ENCODE measurements around the gene HLA-DPB1.

Gene HLA-DPB1

DNA sequence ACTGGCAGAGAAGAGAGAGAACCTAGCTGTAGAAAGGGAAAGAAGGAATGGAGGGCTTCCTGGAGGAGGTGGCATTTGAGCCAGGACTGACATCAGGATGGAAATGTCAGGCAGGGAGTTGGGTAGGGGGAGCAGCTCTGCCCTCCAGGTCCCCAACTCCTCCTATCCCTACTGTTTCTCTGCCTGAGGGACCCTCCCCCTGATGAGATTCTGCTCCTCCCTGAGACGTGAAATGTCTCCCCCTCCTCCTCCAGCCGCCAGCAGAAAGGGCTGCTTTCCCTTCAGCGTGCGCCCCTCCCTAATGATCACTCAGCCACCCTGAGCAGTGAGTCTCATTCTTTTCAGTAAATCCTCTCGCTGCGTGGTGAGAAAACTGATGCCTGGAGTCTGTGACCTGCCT is 40.6 kb downstream of the HLA-DPB1 start:
- no peak overlapping the region for H3K27ac ChIP-seq

DNA sequence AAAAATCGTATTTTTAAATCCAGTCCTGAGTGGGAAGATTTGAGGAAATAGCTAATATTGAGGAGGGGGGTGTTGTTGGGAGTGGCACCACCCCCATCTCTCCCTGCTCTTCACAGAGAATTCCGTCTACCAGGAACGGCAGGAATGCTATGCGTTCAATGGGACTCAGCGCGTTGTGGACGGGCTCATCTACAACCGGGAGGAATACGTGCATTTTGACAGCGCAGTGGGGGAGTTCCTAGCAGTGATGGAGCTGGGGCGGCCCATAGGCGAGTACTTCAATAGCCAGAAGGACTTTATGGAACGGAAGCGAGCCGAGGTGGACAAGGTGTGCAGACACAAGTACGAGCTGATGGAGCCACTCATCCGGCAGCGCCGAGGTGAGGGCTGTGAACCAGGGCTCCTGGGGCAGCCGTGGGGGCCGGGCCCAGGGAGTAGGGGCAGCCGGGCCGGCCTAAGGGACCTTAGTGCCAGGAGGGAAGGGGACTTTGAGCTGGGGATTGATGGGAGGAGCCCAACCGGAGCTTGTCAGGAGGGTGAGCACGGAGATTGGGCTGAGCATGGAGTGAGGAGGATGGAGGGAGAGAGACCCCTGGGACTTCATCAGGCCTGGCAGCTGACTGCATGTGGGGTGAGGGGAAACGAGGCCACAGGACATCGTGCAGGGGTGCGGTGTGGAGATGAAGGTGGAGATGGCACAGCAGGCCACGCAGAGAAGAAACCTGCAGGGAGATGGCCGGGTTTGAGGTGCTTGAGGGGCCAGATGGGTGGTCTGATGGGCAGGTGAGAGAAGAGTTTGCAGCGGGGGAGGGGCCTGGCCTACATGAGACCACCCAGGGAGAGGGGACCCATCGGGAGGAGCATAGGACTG is 41.3 kb downstream of the HLA-DPB1 start:
- no peak overlapping the region for H3K27ac ChIP-seq

More for the DNA sequence above, 40.6 kb downstream of the HLA-DPB1 start:
- TF ChIP-seq, protein P1, sequence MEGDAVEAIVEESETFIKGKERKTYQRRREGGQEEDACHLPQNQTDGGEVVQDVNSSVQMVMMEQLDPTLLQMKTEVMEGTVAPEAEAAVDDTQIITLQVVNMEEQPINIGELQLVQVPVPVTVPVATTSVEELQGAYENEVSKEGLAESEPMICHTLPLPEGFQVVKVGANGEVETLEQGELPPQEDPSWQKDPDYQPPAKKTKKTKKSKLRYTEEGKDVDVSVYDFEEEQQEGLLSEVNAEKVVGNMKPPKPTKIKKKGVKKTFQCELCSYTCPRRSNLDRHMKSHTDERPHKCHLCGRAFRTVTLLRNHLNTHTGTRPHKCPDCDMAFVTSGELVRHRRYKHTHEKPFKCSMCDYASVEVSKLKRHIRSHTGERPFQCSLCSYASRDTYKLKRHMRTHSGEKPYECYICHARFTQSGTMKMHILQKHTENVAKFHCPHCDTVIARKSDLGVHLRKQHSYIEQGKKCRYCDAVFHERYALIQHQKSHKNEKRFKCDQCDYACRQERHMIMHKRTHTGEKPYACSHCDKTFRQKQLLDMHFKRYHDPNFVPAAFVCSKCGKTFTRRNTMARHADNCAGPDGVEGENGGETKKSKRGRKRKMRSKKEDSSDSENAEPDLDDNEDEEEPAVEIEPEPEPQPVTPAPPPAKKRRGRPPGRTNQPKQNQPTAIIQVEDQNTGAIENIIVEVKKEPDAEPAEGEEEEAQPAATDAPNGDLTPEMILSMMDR (IDR thresholded peaks at IDR 0.05): no peak
- TF ChIP-seq ZFX (IDR thresholded peaks at IDR 0.05; ENCODE audit: borderline replicate concordance): no peak

DNA sequence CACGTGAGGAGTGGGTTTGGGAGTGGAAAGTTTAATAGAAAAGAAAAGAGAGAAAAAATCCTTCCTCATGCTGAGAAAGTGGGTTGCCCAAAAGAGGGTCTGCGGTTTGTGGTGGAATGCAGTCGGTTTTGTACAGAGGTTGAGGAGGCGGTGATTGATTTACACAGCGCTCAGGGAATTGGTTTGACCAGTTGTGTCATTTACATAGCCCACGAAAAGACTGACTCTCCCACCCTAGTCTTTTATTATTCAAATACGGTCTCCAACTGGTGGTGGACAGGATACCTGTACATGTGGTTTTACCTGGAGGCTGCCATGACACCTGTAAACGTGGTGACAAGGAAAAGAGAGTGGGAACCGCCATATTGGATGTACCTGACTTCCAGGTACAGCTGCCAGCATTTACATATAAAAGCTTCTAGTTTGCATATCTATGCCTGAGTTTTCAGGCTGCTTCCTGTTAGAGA is 42.1 kb downstream of the HLA-DPB1 start:
- TF ChIP-seq ZFX (IDR thresholded peaks at IDR 0.05; ENCODE audit: borderline replicate concordance): no peak
- TF ChIP-seq, protein P1 (IDR thresholded peaks at IDR 0.05): no peak
- no peak overlapping the region for H3K27ac ChIP-seq

More for the DNA sequence above, 41.3 kb downstream of the HLA-DPB1 start:
- TF ChIP-seq, protein P1 (IDR thresholded peaks at IDR 0.05): no peak
- TF ChIP-seq ZFX (IDR thresholded peaks at IDR 0.05; ENCODE audit: borderline replicate concordance): no peak

DNA sequence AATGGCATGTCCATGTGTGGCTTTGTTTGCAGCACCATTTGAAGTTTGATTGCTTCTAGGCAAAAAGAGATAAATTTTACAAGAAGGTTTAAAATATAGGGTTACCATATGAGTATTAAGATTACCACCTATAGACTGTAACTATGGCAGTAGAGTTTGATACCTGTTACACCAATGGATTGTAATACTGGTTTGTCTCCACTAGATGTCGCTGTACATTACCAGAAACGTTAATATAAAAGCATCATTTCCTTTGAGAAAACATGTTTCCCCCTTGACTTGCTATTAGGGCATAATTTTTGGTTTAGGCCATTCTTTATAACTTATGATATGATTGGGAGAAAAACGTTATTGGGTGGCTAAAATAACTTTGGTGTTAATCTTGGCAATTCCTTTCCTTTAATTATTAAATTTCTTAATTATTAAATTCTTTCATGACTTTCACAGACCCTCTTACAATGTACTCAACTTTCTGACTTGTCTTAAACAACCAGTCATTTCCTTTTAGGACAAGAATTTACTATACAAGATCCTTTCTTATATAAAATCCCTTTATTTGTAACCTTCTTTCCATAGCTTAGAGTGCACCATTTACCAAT is 42.8 kb downstream of the HLA-DPB1 start:
- TF ChIP-seq, protein P1 (IDR thresholded peaks at IDR 0.05): peak; percentile 86
- TF ChIP-seq ZFX (IDR thresholded peaks at IDR 0.05; ENCODE audit: borderline replicate concordance): no peak
- no peak overlapping the region for H3K27ac ChIP-seq

DNA sequence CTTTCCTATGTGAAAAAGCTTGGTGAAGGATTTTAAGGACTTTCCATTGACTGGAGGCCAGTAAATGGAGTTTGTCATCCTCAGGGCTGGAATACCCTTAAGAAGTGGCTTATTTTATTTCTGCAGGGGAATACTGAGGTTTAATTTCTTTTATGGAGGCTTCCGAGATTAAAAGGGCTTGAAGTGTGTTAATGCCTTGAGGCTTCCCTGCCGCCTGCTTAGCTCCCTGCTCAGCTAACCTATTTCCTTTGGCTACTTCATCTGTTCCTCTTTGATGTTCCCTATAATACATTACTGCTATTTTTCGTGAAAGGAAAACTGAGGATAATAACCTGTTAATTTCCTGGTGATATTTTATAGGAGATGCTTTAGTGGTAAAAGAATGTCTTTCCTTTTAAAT is 44.2 kb downstream of the HLA-DPB1 start:
- TF ChIP-seq, protein P1 (IDR thresholded peaks at IDR 0.05): no peak
- TF ChIP-seq ZFX (IDR thresholded peaks at IDR 0.05; ENCODE audit: borderline replicate concordance): no peak
- no peak overlapping the region for H3K27ac ChIP-seq

DNA sequence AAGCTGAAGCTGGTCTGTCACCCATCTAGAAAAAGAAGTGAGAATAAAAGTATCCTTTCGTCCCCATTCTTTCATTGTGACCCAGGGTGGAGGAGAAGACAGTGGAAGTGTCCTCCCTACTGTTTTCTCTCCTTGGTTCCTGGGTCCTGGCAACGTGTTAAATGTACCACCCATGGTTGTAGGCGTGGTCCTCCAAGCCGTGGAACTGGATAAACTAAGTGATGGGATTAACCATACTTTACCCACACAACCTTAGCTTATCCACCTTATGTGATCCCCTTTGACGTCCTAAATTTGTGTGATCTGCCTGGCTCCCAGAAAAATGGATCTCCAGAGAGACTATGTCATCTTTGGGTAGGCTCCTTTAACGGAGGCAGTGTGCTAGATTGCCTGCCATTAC is 47.4 kb downstream of the HLA-DPB1 start:
- no peak overlapping the region for H3K27ac ChIP-seq
- no peak for TF ChIP-seq ZFX (IDR thresholded peaks at IDR 0.05; ENCODE audit: borderline replicate concordance)
- TF ChIP-seq, protein P1 (IDR thresholded peaks at IDR 0.05): no peak
